Fibroblast of mammary gland (primary cell): ENCODE results near the gene ADRA1B.
"Not testable (repeated sequence)": the region's sequence is repeated elsewhere in the genome, so short reads cannot be mapped to it uniquely, and the experiment has no call there.

Source experiments
- DNase-seq: peaks from one replicate; pipeline ENCODE4 v3.0.0-alpha.2; 2010; ENCODE audit warnings: low read depth
- H3K4me3 ChIP-seq: 2 replicates; pipeline ENCODE4 v1.5.1; 2011; ENCODE audit warnings: low read depth, mild to moderate bottlenecking, low read length, moderate library complexity; ENCODE audit not compliant: control insufficient read depth
- TF ChIP-seq, protein P1 (sequence below): conservative IDR thresholded peaks from 2 replicates; pipeline ENCODE4 v1.5.1; 2011; ENCODE audit warnings: low read depth, low read length, inconsistent platforms; ENCODE audit not compliant: control insufficient read depth, insufficient read depth

Gene ADRA1B

DNA sequence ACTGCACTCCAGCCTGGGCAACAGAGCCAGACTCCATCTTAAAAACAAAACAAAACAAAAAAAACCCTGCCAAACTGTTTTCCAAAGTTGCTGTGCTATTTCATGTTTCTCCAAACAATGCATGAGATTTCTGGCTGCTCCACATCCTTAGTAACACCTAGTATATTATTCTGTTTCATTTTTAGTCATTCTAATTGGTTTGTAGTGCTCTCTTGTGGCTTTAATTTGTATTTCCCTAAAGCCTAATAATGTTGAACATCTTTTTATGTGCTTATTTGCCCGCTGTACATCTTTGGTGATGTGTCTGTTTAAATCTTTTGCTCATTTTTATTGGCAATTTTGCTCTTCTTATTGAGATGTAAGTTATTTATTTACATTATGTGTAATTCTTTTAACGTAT, 74.2 kb downstream of the ADRA1B start:
- H3K4me3 ChIP-seq, result no peak overlapping the region
- DNase-seq, result peak; percentile 28
- TF ChIP-seq, protein P1, sequence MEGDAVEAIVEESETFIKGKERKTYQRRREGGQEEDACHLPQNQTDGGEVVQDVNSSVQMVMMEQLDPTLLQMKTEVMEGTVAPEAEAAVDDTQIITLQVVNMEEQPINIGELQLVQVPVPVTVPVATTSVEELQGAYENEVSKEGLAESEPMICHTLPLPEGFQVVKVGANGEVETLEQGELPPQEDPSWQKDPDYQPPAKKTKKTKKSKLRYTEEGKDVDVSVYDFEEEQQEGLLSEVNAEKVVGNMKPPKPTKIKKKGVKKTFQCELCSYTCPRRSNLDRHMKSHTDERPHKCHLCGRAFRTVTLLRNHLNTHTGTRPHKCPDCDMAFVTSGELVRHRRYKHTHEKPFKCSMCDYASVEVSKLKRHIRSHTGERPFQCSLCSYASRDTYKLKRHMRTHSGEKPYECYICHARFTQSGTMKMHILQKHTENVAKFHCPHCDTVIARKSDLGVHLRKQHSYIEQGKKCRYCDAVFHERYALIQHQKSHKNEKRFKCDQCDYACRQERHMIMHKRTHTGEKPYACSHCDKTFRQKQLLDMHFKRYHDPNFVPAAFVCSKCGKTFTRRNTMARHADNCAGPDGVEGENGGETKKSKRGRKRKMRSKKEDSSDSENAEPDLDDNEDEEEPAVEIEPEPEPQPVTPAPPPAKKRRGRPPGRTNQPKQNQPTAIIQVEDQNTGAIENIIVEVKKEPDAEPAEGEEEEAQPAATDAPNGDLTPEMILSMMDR, result peak; percentile 24

- DNase-seq, result no peak
- TF ChIP-seq, protein P1, result no peak
- H3K4me3 ChIP-seq, result no peak overlapping the region
These were observed 76.3 kb downstream of the ADRA1B start for GRCh38 chr5:159992566-159992965.

- TF ChIP-seq, protein P1, result no peak
- no peak overlapping the region for H3K4me3 ChIP-seq
- no peak for DNase-seq
These were observed 76.9 kb downstream of the ADRA1B start for GRCh38 chr5:159993194-159993593.

- TF ChIP-seq, protein P1, result no peak
- no peak overlapping the region for H3K4me3 ChIP-seq
- DNase-seq, result no peak
These were observed 79.6 kb downstream of the ADRA1B start for GRCh38 chr5:159995907-159996306.

- H3K4me3 ChIP-seq, result no peak overlapping the region
- TF ChIP-seq, protein P1, result no peak
- DNase-seq, result no peak
These were observed 85.2 kb downstream of the ADRA1B start for GRCh38 chr5:160001457-160001856.

DNA sequence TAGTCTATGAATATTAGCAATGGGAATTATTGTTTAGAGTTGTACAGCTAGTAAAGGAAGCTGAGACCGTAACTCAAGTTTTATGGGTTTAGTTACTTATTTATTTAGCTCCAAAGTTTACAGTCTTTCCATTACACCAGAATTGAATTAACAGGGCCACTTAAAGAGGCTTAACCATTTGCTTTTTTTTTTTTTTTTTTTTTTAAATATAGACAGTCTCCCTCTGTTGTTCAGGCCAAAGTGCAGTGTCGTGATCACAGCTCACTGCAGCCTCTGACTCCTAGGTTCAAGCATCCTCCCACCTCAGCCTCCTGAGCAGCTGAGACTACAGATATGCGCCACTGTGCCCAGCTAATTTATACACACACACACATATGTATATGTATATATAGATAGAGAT, 91.2 kb downstream of the ADRA1B start:
- no peak overlapping the region for H3K4me3 ChIP-seq
- TF ChIP-seq, protein P1, result no peak
- DNase-seq, result no peak

DNA sequence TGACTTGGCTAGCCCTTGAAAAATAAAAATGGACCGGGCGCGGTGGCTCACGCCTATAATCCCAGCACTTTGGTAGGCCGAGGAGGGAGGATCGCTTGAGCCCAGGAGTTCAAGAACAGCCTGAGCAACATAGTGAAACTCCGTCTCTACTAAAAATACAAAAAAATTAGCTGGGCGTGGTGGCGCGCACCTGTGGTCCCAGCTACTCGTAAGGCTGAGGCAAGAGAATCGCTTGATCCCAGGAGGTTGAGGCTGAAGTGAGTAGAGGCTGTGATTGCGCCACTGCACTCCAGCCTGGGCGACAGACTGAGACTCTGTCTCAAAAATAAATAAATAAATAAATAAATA, 92.2 kb downstream of the ADRA1B start:
- DNase-seq, H3K4me3 ChIP-seq: not testable (repeated sequence)
